ENCODE data around the gene SAPCD2.

DNA sequence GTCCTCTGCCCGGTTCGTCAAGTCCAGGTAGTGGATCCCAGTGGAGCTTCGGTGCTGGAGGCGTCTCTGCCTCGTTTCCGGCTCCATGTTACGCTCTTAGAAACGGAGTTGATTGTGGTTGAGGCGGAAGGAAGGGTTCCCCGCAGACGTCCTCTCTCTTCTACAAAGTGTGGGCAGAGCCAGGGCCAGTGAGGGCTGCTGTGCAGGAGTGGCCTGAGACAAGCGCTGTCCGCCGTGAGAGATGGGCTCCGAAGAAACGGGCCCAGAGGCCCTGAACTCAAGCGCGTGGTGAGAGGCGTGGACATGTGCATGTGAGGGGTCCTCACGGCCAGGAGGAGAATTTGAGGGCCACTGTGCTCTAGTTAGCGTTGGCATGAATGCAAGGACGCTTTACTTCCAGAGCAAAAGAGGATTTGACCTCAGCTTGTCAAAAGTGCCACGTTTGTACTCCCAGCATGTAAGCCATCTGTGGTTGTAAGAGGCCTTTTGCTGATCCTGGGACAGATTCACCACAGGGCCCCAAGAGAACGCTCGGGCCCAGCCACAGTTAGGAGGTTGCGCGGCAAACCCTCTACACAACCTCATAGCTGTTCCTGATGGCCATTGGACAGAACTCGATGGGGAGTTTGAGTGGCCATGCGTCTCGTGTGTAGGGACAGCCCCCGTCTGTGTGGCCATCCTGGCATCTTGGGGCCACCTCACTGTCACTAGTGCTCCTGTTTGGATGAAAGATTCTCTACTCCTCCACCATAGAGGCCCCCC lies 26.6 kb upstream of the SAPCD2 start:
- TF ChIP-seq, protein P1, sequence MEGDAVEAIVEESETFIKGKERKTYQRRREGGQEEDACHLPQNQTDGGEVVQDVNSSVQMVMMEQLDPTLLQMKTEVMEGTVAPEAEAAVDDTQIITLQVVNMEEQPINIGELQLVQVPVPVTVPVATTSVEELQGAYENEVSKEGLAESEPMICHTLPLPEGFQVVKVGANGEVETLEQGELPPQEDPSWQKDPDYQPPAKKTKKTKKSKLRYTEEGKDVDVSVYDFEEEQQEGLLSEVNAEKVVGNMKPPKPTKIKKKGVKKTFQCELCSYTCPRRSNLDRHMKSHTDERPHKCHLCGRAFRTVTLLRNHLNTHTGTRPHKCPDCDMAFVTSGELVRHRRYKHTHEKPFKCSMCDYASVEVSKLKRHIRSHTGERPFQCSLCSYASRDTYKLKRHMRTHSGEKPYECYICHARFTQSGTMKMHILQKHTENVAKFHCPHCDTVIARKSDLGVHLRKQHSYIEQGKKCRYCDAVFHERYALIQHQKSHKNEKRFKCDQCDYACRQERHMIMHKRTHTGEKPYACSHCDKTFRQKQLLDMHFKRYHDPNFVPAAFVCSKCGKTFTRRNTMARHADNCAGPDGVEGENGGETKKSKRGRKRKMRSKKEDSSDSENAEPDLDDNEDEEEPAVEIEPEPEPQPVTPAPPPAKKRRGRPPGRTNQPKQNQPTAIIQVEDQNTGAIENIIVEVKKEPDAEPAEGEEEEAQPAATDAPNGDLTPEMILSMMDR (IDR thresholded peaks at IDR 0.05; ENCODE audit: low read length): no peak
- TF ChIP-seq EZH2 (IDR thresholded peaks at IDR 0.05; ENCODE audit: borderline replicate concordance, low read length): no peak
